ENCODE measurements around the gene CDC42EP2. TPM values are rescaled to one million over a fixed set of nuclear protein-coding genes. Genes with fewer than 3 reads are reported as not detected.

The CDC42EP2 gene
- total RNA-seq, 1 experiment from 2014 or later, result 8.1 TPM

GRCh38 chr11:65315204-65315865 is 669 bp downstream of the CDC42EP2 start:
- CTCF ChIA-PET, result interaction anchor here (0.7 to 4.6 kb wide), 11 partner anchors 11 to 90 kb away, joined by 3 to 177 read pairs (median 5); partner anchors contain the start of gene DPF2
- intact Hi-C loops (cut with micrococcal nuclease; ENCODE audit: unreplicated experiment) (loop anchor here (10.0 kb wide), 1 partner anchor 91 kb away; no protein-coding TSS in a partner anchor), in situ Hi-C loops (cut with HindIII; ENCODE audit: low pct_unique_long_range_greater_than_20kb, low sequenced_read_pairs) (no loop called here)
- BruUV-seq (replicated peaks), result no TSS peak
- POLR2A ChIA-PET, result interaction anchor here (0.6 to 1.2 kb wide), 3 partner anchors 12 to 184 kb away, joined by 3 to 21 read pairs (median 9); partner anchors contain the start of gene MALAT1
- H3K36me3 ChIP-seq (ENCODE audit: control insufficient read depth, insufficient read depth, low read length), result no peaks in the 10 kb centered on the region; the same call in 1 of the 2 replicates
- TF ChIP-seq CTCF (IDR thresholded peaks at IDR 0.05), result peak; percentile 100
- TF ChIP-seq POLR2AphosphoS5 (IDR thresholded peaks at IDR 0.05; ENCODE audit: low read depth, low read length), result peak; percentile 48; the same call in 1 of the 2 replicates
- 0 out of 4 replicates have a peak, but pooled peaks of 1 of the 2 experiments have one; percentile 50 for TF ChIP-seq REST (IDR thresholded peaks at IDR 0.05; ENCODE audit: insufficient read depth in 1 of 2, low read depth in 2 of 2, low read length in 1 of 2)
- 0 out of 2 replicates have a peak, but pooled peaks have one; percentile 35 for TF ChIP-seq TCF7L2 (IDR thresholded peaks at IDR 0.05; ENCODE audit: low read depth, low read length)
- TF ChIP-seq SIN3A (IDR thresholded peaks at IDR 0.05; ENCODE audit: borderline replicate concordance, insufficient read depth, low read depth, low read length), result peak; percentile 67; the same call in 1 of the 2 replicates
- H3K9me3 ChIP-seq (ENCODE audit: control insufficient read depth, insufficient read depth, low read depth, low read length), result no peaks in the 10 kb centered on the region
- H3K27me3 ChIP-seq (ENCODE audit: control insufficient read depth, insufficient read depth, low read length), result no peaks in the 10 kb centered on the region
- ATAC-seq, result peak; percentile 75
- peak overlapping the region; percentile 67 for H3K27ac ChIP-seq (ENCODE audit: low read length)
- peaks cover 22% of the 10 kb centered on the region for H3K4me1 ChIP-seq (ENCODE audit: control insufficient read depth, insufficient read depth, low read length)
- no peak for DNase-seq (ENCODE audit: low read depth, low spot score)
- H3K4me3 ChIP-seq (ENCODE audit: low read depth in 2 of 2, low read length in 2 of 2), result peak overlapping the region; percentile 74 to 75

- Histone ChIP-seq H3K27ac (ENCODE audit: low read length) (peak overlapping the region; percentile 67), H3K4me1 (ENCODE audit: control insufficient read depth, insufficient read depth, low read length) (peaks cover 22% of the 10 kb centered on the region), H3K4me3 (ENCODE audit: low read depth in 2 of 2, low read length in 2 of 2) (peak overlapping the region; percentile 74 to 75), H3K27me3 (ENCODE audit: control insufficient read depth, insufficient read depth, low read length) (no peaks in the 10 kb centered on the region), H3K36me3 (ENCODE audit: control insufficient read depth, insufficient read depth, low read length) (no peaks in the 10 kb centered on the region; the same call in 1 of the 2 replicates), H3K9me3 (ENCODE audit: control insufficient read depth, insufficient read depth, low read depth, low read length) (no peaks in the 10 kb centered on the region)
- in situ Hi-C loops (cut with HindIII; ENCODE audit: low pct_unique_long_range_greater_than_20kb, low sequenced_read_pairs) (no loop called here), intact Hi-C loops (cut with micrococcal nuclease; ENCODE audit: unreplicated experiment) (loop anchor here (2.0 to 10.0 kb wide), 2 partner anchors 41 to 91 kb away; no protein-coding TSS in a partner anchor)
- DNase-seq (ENCODE audit: low read depth, low spot score), result no peak
- ATAC-seq, result no peak
- TF ChIP-seq CTCF (IDR thresholded peaks at IDR 0.05) (no peak; the same call in 1 of the 2 replicates), TCF7L2 (IDR thresholded peaks at IDR 0.05; ENCODE audit: low read depth, low read length) (no peak), POLR2AphosphoS5 (IDR thresholded peaks at IDR 0.05; ENCODE audit: low read depth, low read length) (no peak), REST (IDR thresholded peaks at IDR 0.05; ENCODE audit: insufficient read depth in 1 of 2, low read depth in 2 of 2, low read length in 1 of 2) (no peak)
- CTCF ChIA-PET, result interaction anchor here (1.2 to 4.6 kb wide), 9 partner anchors 12 to 90 kb away, joined by 3 to 177 read pairs (median 8); partner anchors contain the start of genes DPF2 and POLA2
- POLR2A ChIA-PET, result interaction anchor here (0.6 to 2.3 kb wide), 5 partner anchors 11 to 183 kb away, joined by 3 to 21 read pairs (median 9); partner anchors contain the start of genes DPF2 and MALAT1
- no TSS peak for BruUV-seq (replicated peaks)
Measured at GRCh38 chr11:65315866-65316226, 1.2 kb downstream of the CDC42EP2 start.
